Activated CD4-positive, CD25-positive, alpha-beta regulatory T cell treated with anti-CD3 and anti-CD28 coated beads, Interleukin-2, amount 50 U/mL, for 24 hours (primary cell): ENCODE results near the gene SCUBE2.

Source experiments
- ATAC-seq, 2 donors: fragments of 150-1000 bp; cut with Tn5 transposase; one replicate each; pipeline ENCODE4 v1.10.0; 2021; ENCODE audit warnings: mild to moderate bottlenecking in 1 of 2, moderate library complexity in 1 of 2

Gene SCUBE2

DNA sequence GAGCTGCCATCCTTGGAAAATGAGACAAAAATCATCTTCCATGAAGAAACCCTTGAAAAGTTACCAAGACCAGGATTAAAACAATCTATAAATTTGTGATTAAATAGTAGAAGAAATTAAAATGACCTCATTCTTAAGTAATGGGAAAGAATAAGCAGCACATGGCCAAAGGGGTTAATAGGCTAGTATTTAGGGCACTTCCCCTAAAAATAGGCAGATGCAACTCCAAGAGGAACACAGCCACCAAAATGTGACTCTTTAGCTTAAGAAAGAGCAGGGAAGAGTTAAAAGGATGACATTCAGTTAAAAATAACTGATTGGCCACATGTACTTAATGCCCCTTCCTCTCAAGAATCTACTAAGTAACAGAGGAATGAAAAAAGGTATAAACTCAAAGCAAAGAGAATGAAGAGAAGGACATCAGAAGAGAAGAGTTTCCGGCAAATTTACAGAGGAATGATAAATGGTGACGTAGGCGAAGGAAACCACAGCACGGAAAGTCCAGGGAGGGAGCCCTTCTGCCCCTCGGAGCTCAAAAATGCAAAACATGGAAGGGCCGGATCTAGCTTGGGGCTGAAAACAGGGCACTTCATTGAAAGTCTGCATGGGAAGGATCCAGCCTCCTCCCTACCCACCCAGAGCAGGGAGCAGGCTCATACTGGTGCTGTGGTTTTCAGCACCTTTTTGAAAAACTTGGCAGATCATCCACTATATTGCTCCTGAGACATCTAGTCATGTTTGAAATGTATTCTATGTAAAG is 17.8 kb downstream of the SCUBE2 start:
- ATAC-seq: no peak

DNA sequence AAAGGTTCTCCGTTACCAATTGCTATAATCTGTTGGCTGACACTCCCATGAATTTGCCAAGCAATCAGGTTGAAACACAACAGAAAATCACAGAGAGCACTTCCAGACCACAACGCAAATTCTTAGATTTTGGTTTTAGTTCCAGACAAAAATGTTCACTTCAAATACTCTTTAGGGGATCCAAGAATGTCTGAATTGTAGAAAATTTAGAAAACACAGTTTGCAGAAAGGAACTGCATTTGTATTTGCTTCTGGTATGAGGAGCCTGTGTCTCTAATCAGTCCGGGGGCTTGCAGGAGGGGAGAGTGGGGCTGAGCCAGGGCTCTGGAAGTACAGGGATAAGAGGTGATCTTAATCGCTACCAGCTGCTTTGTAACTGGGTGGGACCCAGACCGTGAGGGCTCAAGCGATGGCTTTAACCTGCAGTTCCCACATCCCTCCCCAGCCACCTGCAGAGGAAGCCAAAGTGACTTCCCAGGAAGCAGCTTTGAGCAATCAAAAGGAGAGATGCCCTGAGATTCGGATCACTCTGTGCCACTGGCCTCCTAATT is 18.7 kb downstream of the SCUBE2 start:
- ATAC-seq: no peak

DNA sequence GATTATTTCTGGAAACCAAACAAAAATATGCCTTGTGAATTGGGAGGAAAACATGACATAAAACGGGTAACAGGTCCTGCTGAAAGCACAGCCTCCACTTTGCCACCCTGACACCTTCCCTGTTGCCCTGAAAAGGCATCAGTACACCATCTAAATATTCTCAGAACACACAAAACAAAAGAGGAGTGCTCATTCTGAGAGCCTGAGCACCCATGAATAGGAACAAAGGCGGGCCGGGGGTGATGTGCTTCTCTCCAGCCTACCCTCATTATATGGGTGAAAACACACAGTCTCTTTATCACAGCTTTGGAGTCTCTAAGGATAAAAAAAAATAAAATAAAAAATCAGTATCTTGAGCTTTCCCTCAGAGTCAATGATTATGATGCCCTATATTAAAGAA is 19.7 kb downstream of the SCUBE2 start:
- ATAC-seq: no peak

DNA sequence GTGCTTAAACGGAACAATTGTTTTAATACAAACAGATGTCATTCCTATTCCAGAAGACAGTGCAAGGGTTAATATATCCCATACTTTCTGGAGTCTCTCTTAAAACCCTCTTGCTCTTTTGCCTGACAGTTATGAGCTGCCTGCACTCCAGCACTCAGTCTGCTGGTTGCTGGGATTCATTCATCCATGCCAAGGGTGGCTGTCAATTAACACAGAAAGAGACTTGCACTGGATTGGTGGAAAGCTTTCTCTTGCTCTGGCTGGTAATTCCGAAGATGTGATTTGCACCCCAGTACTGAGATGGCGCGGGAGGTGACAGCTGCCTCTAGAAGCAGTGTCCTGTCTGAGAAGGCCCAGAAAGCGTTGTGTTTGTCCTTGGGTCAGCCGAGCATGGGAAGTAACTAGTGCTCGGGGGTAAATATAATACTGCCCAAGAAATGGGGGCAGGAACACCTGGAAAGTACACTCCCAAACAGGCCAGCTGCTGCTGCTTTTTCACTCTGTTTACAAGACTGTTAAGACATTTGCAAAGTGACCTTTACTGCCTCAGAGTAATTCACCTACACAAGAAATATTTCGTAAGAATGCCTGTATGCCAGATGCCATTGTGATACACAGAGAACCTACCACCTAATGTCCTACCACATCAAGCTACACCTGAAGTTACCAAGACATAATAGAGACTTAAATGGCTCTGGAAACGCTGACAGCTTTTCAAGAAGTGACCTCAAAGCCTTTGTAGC is 20.5 kb downstream of the SCUBE2 start:
- ATAC-seq: no peak

DNA sequence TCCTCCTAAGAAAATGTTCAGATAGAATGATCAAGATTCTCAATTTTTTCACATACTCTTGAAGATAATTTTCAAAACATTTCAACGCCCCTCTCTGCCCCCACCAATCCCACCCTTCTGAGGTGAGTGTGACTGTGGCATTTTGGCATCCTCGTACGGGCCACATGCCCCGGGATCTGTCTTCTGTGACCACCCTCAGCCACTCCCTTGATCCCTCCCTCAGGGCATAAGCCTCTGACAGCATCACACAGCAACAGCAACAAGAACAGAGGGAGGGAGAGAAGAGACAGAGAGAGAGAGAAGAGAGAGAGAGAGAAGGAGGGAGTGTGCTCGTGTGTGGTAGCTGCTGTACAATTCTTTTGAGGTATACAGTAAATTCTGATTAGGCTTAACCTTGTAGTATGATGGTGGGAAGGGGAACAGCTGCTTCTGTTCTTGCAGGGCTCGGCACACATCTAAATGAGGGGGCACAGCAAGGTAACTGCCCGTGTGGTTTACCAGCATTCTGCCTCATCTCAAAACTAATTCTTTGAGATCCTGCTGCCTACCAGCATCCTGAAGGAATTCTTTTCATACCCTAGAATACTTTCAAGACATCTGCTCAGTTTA is 21.4 kb downstream of the SCUBE2 start:
- ATAC-seq: no peak

DNA sequence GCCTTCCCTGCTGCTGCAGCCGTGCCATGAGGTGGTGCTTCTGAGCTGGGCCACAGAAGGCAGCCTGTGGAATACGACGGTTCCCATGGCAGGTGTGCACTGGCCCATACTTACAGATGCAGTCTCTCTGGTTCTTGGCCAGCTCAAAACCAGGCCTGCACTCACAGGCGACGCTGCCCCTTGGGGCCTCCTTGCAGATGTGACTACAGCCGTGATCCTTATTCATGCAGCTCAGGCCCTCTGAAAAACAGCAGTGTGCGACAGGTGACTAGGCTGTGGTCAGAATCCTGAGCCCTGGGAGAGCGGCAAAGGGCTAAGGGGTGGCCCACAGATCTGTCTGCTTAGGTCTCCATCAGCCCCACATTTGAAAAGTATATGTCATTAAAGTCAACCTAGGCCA is 22.1 kb downstream of the SCUBE2 start:
- no peak for ATAC-seq

DNA sequence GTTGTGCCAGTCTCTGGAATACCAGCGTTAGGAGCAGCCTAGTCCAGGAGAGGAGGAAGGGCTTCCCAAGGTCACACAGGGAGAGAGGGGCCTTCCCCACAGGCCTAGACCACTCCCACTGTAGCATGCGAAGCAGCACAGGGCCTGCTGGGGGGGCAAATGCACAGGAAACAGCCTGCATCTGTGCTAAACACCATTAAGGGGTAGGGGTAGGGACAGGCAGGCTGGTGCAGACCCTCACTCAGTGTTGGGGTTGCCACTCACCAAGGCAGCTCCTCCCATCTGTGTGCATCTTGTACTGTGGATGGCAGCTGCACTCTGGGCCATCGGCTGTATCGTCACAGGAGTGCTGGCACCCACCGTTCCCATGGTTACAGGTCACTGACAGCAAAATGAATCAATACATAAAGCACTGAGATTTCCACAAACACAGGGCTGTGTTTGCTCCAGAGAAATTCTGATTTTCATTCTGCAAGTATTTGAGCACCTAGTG is 24.9 kb downstream of the SCUBE2 start:
- ATAC-seq: no peak

DNA sequence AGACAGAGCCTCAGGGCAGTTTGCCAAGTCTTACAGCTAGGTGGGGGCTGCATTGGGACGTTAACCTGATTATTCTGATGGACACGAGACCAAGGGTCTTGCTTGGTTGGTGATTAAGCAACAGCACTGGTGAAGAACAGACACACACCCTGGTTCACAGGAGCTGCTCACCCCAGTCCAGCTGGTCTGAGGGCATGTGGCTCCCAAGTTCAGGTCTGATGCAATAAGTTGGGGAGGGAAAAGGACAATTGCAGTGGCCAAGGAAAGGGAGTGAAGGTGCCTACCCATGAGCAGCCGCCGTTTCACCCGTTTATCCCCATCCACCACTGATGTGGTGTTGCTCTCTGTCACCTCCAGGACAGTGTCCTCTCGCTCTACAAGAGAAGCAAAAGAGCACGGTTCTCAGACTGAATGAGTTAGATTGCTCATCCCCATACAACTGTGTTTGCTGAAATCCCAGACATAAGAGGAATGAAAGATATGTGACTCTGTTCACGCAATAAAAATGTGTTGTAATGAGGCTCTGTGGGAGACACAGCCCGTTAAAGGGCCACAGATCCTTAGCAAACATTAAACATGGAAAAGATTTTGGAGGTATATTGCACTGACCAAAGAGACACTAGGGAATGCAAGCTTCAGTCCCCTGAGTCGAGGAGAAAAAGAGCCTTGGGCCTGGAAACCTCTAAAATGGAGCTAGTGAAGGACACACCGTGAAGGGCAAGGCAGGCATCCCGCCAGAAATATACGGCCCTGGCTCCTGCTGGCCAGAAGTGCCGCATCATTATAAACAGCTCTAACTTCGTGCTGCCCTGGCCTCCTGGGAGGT is 25.6 kb downstream of the SCUBE2 start:
- ATAC-seq: no peak

DNA sequence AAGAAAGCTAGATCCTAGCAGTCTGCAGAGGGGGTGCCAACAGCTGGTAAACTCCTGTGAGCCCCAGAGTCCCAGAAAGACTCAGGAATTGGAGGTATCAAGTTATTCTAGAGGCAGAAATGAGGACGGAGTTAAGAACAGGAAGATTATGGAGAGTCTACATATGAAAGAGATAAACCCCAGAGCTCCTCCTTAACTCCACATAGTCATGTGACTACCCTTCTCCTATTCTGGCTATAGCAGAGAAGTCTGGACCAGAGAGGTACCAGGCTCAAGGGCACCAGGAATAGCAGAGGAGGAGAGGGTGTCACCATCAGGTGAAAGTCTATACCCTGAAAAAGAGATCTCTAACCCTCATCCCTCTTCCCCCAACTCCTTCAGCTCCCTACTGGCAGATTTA is 29.6 kb downstream of the SCUBE2 start:
- no peak for ATAC-seq

DNA sequence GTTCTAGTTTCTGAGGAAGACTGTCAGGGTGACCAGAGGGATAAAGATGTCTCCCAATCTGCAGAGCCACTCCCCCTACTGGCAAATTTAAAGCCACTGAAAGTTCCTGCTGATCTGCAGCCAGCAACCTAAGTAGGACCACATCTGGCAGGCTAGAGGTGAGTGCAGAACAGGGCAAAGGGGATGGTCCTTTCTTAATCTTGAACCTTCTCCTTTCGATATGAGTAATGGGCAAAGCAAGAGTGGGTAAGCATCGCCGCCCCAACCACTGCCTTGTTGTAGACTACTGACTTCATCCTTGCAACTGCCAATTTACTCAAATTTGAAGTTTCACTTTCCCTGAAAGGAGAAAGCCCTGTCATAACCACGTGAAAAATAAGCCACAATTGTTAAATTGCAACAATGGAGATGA is 30.7 kb downstream of the SCUBE2 start:
- ATAC-seq: peak; percentile 88 to 93

DNA sequence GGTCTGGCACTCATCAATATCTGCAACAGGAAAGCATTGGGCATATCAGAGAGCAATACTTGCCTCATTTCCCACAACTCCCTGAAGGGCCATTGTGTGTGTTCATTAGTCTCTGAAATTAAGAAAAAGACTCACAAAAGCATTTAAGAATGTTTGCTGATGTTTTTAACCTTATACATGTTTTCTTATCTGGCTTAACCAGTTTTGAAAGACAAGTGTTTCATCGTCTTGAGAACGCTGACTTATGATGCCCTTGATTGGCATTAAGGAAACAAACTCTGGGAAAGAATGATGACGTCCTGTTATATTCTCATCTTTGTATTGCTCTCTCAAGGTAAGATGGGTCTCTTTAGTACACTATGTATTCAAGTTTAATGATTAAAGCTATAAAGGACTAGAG is 32.0 kb downstream of the SCUBE2 start:
- no peak for ATAC-seq

DNA sequence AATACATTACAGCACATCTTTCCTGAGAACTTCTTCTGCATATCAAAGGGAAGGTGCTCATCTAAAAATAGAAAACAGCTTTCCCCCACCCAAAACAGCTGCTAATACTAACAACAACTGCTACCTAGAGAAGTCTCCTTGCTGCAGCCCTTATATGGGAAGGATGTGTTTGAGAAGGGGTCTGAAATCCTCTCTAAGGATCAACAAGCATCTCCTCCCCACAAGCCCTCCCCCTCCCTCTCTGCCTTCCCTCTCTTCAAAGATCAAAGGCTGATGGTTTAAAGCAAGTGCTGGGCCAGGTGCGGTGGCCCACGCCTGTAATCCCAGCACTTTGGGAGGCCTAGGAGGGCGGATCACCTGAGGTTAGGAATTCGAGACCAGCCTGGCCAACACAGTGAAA is 33.5 kb downstream of the SCUBE2 start:
- ATAC-seq: no peak

DNA sequence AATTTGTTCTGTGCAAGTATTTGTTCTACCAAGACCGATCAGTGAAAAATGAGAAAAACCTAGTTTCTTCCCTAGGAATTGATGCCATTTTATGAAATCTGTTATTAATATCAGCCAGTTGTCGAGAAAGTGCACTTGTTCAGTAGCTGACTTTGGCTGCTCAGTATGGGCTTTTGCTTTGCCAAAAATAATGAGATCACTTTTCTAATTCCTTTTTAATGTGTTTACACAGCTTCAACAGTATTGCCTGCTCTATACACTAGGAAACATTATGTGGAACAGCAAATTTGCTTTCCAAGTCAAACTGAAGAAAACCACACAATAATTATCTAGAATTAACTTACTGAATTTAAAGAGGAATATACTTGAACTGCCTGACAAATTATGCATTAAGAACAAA is 34.4 kb downstream of the SCUBE2 start:
- no peak for ATAC-seq

DNA sequence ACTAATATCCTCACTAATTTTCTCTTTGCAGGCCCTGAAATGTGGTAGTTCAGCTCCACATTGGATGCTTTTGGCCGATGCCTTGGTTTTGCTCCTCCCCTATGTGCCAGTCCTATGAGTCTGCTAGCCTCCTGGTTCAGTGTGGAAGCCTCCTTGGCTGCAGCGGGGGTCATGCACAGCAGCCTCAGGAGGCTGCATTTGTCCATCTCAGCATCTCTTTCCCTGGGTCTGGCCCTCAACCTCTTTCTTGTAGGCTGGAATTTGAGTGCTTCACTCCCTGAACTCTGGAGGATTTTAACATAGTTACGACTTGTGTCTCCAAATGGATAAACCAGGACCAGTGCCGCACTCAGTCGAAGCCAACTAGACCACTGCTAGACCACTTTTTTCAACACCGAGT is 34.9 kb downstream of the SCUBE2 start:
- no peak for ATAC-seq

DNA sequence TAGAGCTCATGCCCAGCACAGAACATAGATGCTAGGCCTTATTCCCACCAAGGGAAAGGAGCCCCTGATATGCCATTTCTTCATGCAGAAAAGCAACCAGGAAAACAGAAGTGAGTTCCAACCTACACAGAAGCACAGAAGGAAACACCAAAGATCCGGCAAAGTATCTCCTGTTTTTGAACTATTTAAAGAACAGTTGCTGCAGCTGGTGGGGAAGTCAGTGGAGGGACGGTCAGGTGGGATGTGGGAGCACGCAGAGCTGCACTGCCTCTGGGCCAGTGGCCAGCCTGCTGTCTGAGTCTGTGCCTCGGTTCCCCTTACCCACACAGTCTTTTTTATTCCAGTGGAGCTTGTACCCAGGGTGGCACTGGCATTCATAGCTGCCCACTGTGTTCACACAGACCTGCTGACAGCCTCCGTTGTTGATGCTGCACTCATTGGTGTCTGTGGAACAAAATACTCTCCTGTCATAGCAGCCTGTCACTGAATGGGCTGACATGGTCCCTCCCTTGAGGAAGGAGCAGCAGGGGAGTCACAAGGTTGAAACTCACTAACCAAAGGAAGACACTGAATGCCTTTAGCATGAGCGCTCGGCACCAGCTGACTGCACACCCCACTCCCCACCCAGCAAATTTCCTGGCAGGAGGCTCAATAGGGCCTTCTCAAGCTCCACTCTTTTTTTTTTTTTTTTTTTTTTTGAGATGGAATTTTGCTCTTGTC is 37.9 kb downstream of the SCUBE2 start:
- ATAC-seq: no peak

DNA sequence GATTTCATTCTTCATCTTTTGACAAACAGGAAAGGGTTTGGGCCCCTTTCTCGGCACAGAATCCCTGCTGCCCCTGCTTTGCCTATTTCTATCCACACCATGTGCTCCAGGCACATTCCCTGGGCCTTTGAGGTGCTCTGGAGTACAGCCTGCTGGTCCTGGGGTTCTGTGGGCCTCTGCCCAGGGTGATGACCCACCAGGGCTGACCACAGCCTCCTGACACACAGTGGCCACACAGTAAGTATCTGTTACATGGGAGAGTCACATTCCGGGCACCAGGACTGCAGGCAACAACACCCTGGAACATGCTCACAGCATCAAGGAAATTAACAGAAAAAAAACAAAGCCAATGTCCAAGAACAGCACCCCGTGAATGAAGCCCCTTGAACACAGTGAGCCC is 39.1 kb downstream of the SCUBE2 start:
- ATAC-seq: no peak

DNA sequence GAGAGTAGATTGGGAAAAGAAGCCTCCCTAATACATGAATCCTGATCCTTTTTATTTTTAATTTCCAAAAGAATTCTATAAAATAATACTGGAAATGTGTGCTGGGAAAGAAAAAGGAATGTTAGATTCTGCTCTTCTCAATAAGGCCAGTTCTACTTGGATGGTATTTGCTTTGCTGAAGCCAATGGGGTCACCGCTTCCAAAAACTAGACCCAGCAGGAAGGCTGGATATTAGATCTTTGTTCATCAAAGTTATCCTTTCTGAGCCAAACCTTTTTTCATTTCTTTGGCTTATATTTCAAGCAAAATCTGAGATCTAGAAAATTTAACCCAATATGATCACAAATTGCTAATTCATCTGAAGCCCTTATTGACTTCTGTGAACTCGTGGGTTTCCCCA is 41.4 kb downstream of the SCUBE2 start:
- ATAC-seq: no peak

DNA sequence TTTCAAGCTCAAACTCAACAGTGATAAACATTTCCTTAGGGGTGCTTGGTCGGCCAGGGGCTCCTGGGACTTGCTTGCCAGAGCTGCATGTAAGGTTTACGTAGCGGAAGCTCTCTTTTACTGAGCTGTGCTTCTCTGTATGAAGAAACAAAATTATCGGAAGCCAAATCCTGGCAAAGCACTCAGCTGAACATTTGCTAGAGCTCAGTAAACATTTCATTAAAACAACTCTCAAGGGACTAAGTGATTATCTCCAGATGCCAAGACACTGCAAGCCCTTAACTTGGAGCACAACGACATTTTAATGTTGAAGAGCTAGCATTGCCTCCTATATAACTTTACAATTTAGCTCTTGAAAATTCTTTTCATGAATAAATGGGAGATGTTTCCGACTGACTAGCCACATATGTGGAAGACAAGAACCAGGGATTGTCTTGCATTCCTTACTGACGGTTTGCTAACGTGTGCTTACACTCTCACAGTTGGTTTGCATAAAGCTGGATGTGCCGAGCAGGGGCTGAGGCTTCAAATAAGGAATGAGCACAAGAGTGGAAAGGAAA is 43.4 kb downstream of the SCUBE2 start:
- no peak for ATAC-seq

DNA sequence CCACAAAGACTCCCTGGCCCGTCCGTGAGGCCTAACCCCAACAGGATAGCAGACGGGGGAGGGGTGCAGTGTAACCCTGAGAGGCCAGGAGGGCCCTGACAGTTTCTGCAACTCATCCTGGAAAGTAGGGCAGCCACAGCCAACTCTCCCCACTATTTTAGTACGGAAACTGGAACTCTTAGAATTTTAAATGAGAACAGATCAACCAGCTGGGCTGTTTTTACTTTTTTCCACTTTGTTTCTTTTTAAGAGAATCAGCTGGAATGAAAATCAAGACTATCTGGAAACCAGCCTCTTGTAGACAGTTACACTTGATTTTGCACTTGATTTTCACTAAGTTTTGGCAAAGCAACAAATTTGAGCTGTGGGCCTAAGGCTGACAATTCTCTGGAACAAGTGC is 44.9 kb downstream of the SCUBE2 start:
- no peak for ATAC-seq

DNA sequence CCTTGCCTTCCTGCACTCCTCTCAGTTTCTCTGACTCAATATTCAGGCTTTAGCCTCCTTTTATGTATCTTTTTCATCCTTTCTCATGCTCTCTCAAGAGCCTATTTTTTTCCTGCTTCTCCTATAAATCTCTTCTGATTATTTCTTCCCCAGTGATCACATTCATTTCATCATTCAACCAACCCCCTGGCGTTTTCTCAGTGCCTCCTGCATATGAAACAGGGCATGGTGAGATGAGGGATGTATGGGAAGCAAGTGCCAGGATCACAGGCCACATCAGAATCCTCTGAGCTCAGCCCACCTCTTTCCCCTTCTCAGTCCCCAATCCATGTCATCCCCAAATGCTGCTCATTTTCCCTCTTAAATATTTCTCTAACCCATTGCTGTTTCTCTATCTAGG is 48.9 kb downstream of the SCUBE2 start:
- ATAC-seq: no peak

DNA sequence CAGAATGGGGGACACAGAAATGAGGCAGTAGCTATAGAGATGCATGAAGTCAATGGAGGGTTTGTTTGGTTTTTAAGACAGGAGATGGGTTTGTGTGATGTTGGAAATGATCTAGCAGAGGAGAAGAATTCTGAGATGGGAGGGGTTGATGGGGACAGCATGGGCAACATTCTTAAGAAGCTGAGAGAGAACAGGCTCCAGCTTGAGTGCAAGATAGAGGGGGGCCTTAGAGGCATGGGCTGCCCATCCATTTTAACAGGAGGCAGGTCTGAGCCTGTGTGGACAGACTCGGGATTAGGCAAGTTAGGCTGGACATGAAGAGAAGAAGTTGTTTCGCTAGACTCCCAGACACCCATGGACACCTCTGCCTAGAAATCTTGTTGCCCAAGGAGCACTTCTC is 49.7 kb downstream of the SCUBE2 start:
- no peak for ATAC-seq

DNA sequence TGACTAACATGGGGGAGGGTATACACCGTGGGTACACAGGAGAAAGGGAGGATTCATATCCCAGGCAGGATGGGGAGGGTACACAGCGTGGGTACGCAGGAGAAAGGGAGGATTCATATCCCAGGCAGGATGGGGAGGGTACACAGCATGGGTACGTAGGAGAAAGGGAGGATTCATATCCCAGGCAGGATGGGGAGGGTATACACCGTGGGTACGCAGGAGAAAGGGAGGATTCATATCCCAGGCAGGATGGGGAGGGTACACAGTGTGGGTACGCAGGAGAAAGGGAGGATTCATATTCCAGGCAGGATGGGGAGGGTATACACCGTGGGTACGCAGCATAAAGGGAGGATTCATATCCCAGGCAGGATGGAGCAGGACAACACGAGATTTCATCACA is 51.0 kb downstream of the SCUBE2 start:
- ATAC-seq: no peak
